ENCODE measurements around the gene HNF1B.
A peak's percentile ranks its signal among the peaks of the same experiment; 100 is the strongest.
"Not testable (repeated sequence)": the region's sequence is repeated elsewhere in the genome, so short reads cannot be mapped to it uniquely, and the experiment has no call there.

Gene HNF1B

GRCh38 chr17:37698911-37699255 is 46.0 kb downstream of the HNF1B start:
- DNase-seq, result no peak

- DNase-seq, result no peak
Observed at GRCh38 chr17:37698132-37698910, 46.5 kb downstream of the HNF1B start.

GRCh38 chr17:37697381-37697780 is 47.5 kb downstream of the HNF1B start:
- DNase-seq, result no peak

GRCh38 chr17:37696366-37696765 is 48.5 kb downstream of the HNF1B start:
- no peak for DNase-seq

- no peak for DNase-seq
Observed at GRCh38 chr17:37695726-37696125, 49.1 kb downstream of the HNF1B start.

GRCh38 chr17:37694734-37695133 is 50.1 kb downstream of the HNF1B start:
- no peak for DNase-seq

GRCh38 chr17:37693328-37693727 is 51.5 kb downstream of the HNF1B start:
- no peak for DNase-seq

- DNase-seq, result no peak
Observed at GRCh38 chr17:37691807-37692206, 53.1 kb downstream of the HNF1B start.

- DNase-seq, result peak; percentile 9
Observed at GRCh38 chr17:37689317-37689716, 55.5 kb downstream of the HNF1B start.

GRCh38 chr17:37683454-37683984 is 61.3 kb downstream of the HNF1B start:
- DNase-seq, result no peak

- no peak for DNase-seq
Observed at GRCh38 chr17:37682007-37682406, 62.9 kb downstream of the HNF1B start.

GRCh38 chr17:37679995-37680394 is 64.9 kb downstream of the HNF1B start:
- not testable (repeated sequence) for DNase-seq

- DNase-seq, result no peak
Observed at GRCh38 chr17:37678036-37678435, 66.8 kb downstream of the HNF1B start.

GRCh38 chr17:37677021-37677420 is 67.8 kb downstream of the HNF1B start:
- no peak for DNase-seq

- no peak for DNase-seq
Observed at GRCh38 chr17:37676115-37676925, 68.5 kb downstream of the HNF1B start.

GRCh38 chr17:37674511-37674910 is 70.3 kb downstream of the HNF1B start:
- DNase-seq, result no peak

GRCh38 chr17:37673386-37673785 is 71.5 kb downstream of the HNF1B start:
- DNase-seq, result no peak

- DNase-seq, result no peak
Observed at GRCh38 chr17:37672548-37673078, 72.2 kb downstream of the HNF1B start.

- DNase-seq, result no peak
Observed at GRCh38 chr17:37671824-37672547, 72.9 kb downstream of the HNF1B start.

GRCh38 chr17:37671028-37671823 is 73.6 kb downstream of the HNF1B start:
- DNase-seq, result no peak

- DNase-seq, result no peak
Observed at GRCh38 chr17:37667039-37667438, 77.8 kb downstream of the HNF1B start.

GRCh38 chr17:37664214-37664613 is 80.6 kb downstream of the HNF1B start:
- no peak for DNase-seq
